H1 (cell line): ENCODE results near the gene OOEP. TPM values are rescaled to one million over a fixed set of nuclear protein-coding genes. Genes with fewer than 3 reads are reported as not detected.
A peak's percentile ranks its signal among the peaks of the same experiment; 100 is the strongest.

ENCODE experiments used
- CTCF ChIA-PET: fragments of 300-600 bp; sonication (Branson Sonifier 250); formaldehyde crosslinking; loops from one replicate; lab custom pipeline; 2021; ENCODE audit not compliant: partially characterized antibody; lab: Charles Lee
- POLR2A ChIA-PET: fragments of 300-600 bp; sonication (Branson Sonifier 250); formaldehyde crosslinking; loops from one replicate; lab custom pipeline; 2021; ENCODE audit warnings: inconsistent platforms; ENCODE audit not compliant: partially characterized antibody; lab: Charles Lee
- DNase-seq, 2 experiments: peaks; one replicate each; pipeline versions ENCODE4 v3.0.0 to v3.0.0-alpha.2; 2010 to 2022; ENCODE audit warnings: low spot score in 2 of 2, low read depth in 1 of 2, mixed read lengths in 1 of 2
- FAIRE-seq: peaks from 2 replicates; lab custom pipeline; 2011; peaks lifted over from hg19 to GRCh38; lab: Jason Lieb, UNC
- H2AFZ ChIP-seq: 2 replicates; pipeline ENCODE4 v1.8.1; 2012; ENCODE audit warnings: low read length, inconsistent platforms
- H2AK5ac ChIP-seq: 2 replicates; pipeline ENCODE4 v1.6.1; 2013; ENCODE audit warnings: low read depth, low read length
- H2BK120ac ChIP-seq: replicated peaks from 2 replicates; pipeline ENCODE3; 2013; ENCODE audit warnings: low read depth, low read length, inconsistent platforms
- H2BK12ac ChIP-seq: 2 replicates; pipeline ENCODE4 v1.6.1; 2013; ENCODE audit warnings: low read depth, low read length
- H2BK15ac ChIP-seq: 2 replicates; pipeline ENCODE4 v1.6.1; 2013; ENCODE audit warnings: low read length
- H2BK20ac ChIP-seq: 2 replicates; pipeline ENCODE4 v1.6.1; 2013; ENCODE audit warnings: low read length
- H2BK5ac ChIP-seq: 2 replicates; pipeline ENCODE4 v1.6.1; 2013; ENCODE audit warnings: low read depth, low read length
- H3K14ac ChIP-seq: 2 replicates; pipeline ENCODE4 v1.6.1; 2013; ENCODE audit warnings: inconsistent platforms; ENCODE audit not compliant: insufficient read length
- H3K18ac ChIP-seq: 2 replicates; pipeline ENCODE4 v1.6.1; 2013; ENCODE audit warnings: low read length; ENCODE audit errors: extremely low read depth
- H3K23ac ChIP-seq: 2 replicates; pipeline ENCODE4 v1.6.1; 2013; ENCODE audit warnings: inconsistent platforms; ENCODE audit not compliant: insufficient read length
- H3K23me2 ChIP-seq: 2 replicates; pipeline ENCODE4 v1.6.1; 2013; ENCODE audit warnings: low read depth, low read length
- H3K27ac ChIP-seq: 2 replicates; pipeline ENCODE4 v1.6.1; 2011; ENCODE audit warnings: low read depth, low read length, inconsistent platforms
- H3K27me3 ChIP-seq, 4 experiments: replicated peaks in 1 of 4; 1 replicate in 1 of 4; 2 replicates in 3 of 4; pipeline versions ENCODE4 v1.6.1 to v1.8.1; 2011 to 2013; ENCODE audit warnings: low read length in 3 of 4, mild to moderate bottlenecking in 3 of 4, inconsistent platforms in 2 of 4, mixed read lengths in 2 of 4, moderate library complexity in 1 of 4; ENCODE audit not compliant: control insufficient read depth in 3 of 4, insufficient read depth in 3 of 4; ENCODE audit errors: extremely low read depth in 1 of 4
- H3K36me3 ChIP-seq, 4 experiments: 2 replicates each; pipeline versions ENCODE4 v1.6.1 to v1.8.1; 2011 to 2013; ENCODE audit warnings: mild to moderate bottlenecking in 4 of 4, low read length in 3 of 4, moderate library complexity in 2 of 4, control low read depth in 1 of 4, inconsistent platforms in 1 of 4; ENCODE audit not compliant: insufficient read depth in 4 of 4, control insufficient read depth in 2 of 4
- H3K4ac ChIP-seq: replicated peaks from 2 replicates; pipeline ENCODE3; 2013; ENCODE audit warnings: low read length, low read depth, mixed read lengths, inconsistent platforms; ENCODE audit not compliant: insufficient read length
- H3K4me1 ChIP-seq, 4 experiments: replicated peaks in 1 of 4; 1 replicate in 1 of 4; 2 replicates in 3 of 4; pipeline versions ENCODE4 v1.6.1 to v1.8.1; 2011 to 2013; ENCODE audit warnings: low read length in 3 of 4, inconsistent platforms in 2 of 4, mixed read lengths in 1 of 4; ENCODE audit not compliant: insufficient read depth in 4 of 4, control insufficient read depth in 3 of 4
- H3K4me2 ChIP-seq, 2 experiments: 2 replicates each; pipeline versions ENCODE4 v1.6.1 to v1.8.1; 2011 to 2013; ENCODE audit warnings: low read depth in 2 of 2, low read length in 2 of 2, control low read depth in 1 of 2, inconsistent platforms in 1 of 2, mild to moderate bottlenecking in 1 of 2; ENCODE audit not compliant: insufficient read depth in 1 of 2
- H3K4me3 ChIP-seq, 4 experiments: fragments of 200-600, 300-600 bp in 1 of 4; sonication (generic), shearing (Covaris generic), sonication (Bioruptor Twin) in 1 of 4; 2 replicates each; pipeline versions ENCODE4 v1.5.1 to v1.8.1; 2011 to 2016; ENCODE audit warnings: low read length in 4 of 4, low read depth in 3 of 4, control low read depth in 2 of 4, inconsistent platforms in 2 of 4, mild to moderate bottlenecking in 2 of 4, mixed read lengths in 1 of 4, moderate library complexity in 1 of 4; ENCODE audit not compliant: insufficient read depth in 2 of 4; ENCODE audit errors: extremely low read depth in 1 of 4
- H3K56ac ChIP-seq: replicated peaks from 2 replicates; pipeline ENCODE3; 2013; ENCODE audit warnings: low read depth, mild to moderate bottlenecking, mixed read lengths, low read length, inconsistent platforms; ENCODE audit not compliant: insufficient read length
- H3K79me1 ChIP-seq: 2 replicates; pipeline ENCODE4 v1.6.1; 2013; ENCODE audit warnings: low read depth, low read length, control low read depth
- H3K79me2 ChIP-seq, 2 experiments: 2 replicates each; pipeline versions ENCODE4 v1.6.1 to v1.8.1; 2012 to 2013; ENCODE audit warnings: low read length in 2 of 2, mild to moderate bottlenecking in 2 of 2, inconsistent platforms in 1 of 2; ENCODE audit not compliant: insufficient read depth in 2 of 2, control insufficient read depth in 1 of 2
- H3K9ac ChIP-seq, 4 experiments: replicated peaks in 1 of 4; 1 replicate in 1 of 4; 2 replicates in 3 of 4; pipeline versions ENCODE4 v1.6.1 to v1.8.1; 2011 to 2013; ENCODE audit warnings: low read depth in 3 of 4, low read length in 3 of 4, control low read depth in 2 of 4, mild to moderate bottlenecking in 2 of 4, moderate library complexity in 2 of 4, inconsistent platforms in 1 of 4; ENCODE audit errors: extremely low read depth in 1 of 4
- H3K9me3 ChIP-seq, 2 experiments: 2 replicates each; pipeline versions ENCODE4 v1.6.1 to v1.8.1; 2012 to 2013; ENCODE audit warnings: mild to moderate bottlenecking in 2 of 2, moderate library complexity in 2 of 2, control low read depth in 1 of 2, inconsistent platforms in 1 of 2, low read depth in 1 of 2, low read length in 1 of 2, mixed read lengths in 1 of 2; ENCODE audit not compliant: insufficient read depth in 2 of 2
- H4K20me1 ChIP-seq, 2 experiments: replicated peaks in 1 of 2; 2 replicates each; pipeline versions ENCODE3 to v1.8.1; 2011 to 2013; ENCODE audit warnings: inconsistent platforms in 2 of 2, low read length in 2 of 2, mild to moderate bottlenecking in 1 of 2; ENCODE audit not compliant: insufficient read depth in 2 of 2, control insufficient read depth in 1 of 2
- H4K5ac ChIP-seq: 2 replicates; pipeline ENCODE4 v1.6.1; 2013; ENCODE audit warnings: low read length, low read depth, mixed read lengths, inconsistent platforms; ENCODE audit not compliant: insufficient read length
- H4K8ac ChIP-seq: 2 replicates; pipeline ENCODE4 v1.8.0; 2013; ENCODE audit warnings: mild to moderate bottlenecking, moderate library complexity, low read length, inconsistent platforms; ENCODE audit not compliant: insufficient read depth; ENCODE audit errors: extremely low read depth
- H4K91ac ChIP-seq: replicated peaks from 2 replicates; pipeline ENCODE3; 2013; ENCODE audit warnings: low read length, mixed read lengths, inconsistent platforms; ENCODE audit not compliant: insufficient read length
- CEBPB ChIP-seq: IDR thresholded peaks from 2 replicates; pipeline ENCODE4 v1.6.1; 2012; ENCODE audit warnings: low read depth, low read length
- CHD1 ChIP-seq: IDR thresholded peaks from 2 replicates; pipeline ENCODE4 v1.6.1; 2012; ENCODE audit warnings: low read depth, low read length, improper control_type of control experiment
- EGR1 ChIP-seq: IDR thresholded peaks from 2 replicates; pipeline ENCODE4 v1.6.1; 2011; ENCODE audit warnings: low read depth, low read length, borderline replicate concordance
- MAFK ChIP-seq: IDR thresholded peaks from 2 replicates; pipeline ENCODE4 v1.6.1; 2012; ENCODE audit warnings: low read depth, mild to moderate bottlenecking, improper control_type of control experiment, low read length
- NANOG ChIP-seq: IDR thresholded peaks from 2 replicates; pipeline ENCODE4 v1.6.1; 2011; ENCODE audit warnings: low read length, low read depth, mild to moderate bottlenecking, inconsistent platforms; ENCODE audit not compliant: insufficient read depth, poor library complexity, severe bottlenecking
- PHF8 ChIP-seq: fragments of 200-600 bp; sonication (generic); conservative IDR thresholded peaks from 2 replicates; pipeline ENCODE4 v1.7.1; 2012; ENCODE audit warnings: low read depth, mild to moderate bottlenecking, inconsistent platforms, low read length, moderate library complexity
- POLR2AphosphoS5 ChIP-seq: IDR thresholded peaks from 2 replicates; pipeline ENCODE4 v1.6.1; 2011; ENCODE audit warnings: low read depth, low read length
- RXRA ChIP-seq: IDR thresholded peaks from 2 replicates; pipeline ENCODE4 v1.6.1; 2011; ENCODE audit warnings: low read depth, mild to moderate bottlenecking, low read length, moderate library complexity; ENCODE audit not compliant: insufficient read depth
- SIRT6 ChIP-seq: IDR thresholded peaks from one replicate; pipeline ENCODE4 v1.7.1; 2012; ENCODE audit warnings: low read length, inconsistent platforms
- SIX5 ChIP-seq: IDR thresholded peaks from 2 replicates; pipeline ENCODE4 v1.6.1; 2011; ENCODE audit warnings: mild to moderate bottlenecking, low read depth, low read length
- SP2 ChIP-seq: IDR thresholded peaks from 2 replicates; pipeline ENCODE4 v1.6.1; 2012; ENCODE audit warnings: mild to moderate bottlenecking, low read length, inconsistent platforms
- TEAD4 ChIP-seq: IDR thresholded peaks from 2 replicates; pipeline ENCODE4 v1.6.1; 2012; ENCODE audit warnings: low read depth, low read length, inconsistent platforms, mixed read lengths
- ZNF274 ChIP-seq: IDR thresholded peaks from 2 replicates; pipeline ENCODE4 v1.7.0; 2012; ENCODE audit warnings: low read length, borderline replicate concordance; ENCODE audit errors: extremely low read depth
- WGBS, 2 experiments: shearing (Covaris generic) in 1 of 2; methylation state at CpG; one replicate each; pipeline versions ENCODE4 v1.1.6 to v1.1.7; 2013 to 2015; ENCODE audit warnings: low lambda C conversion rate in 2 of 2, mixed read lengths in 2 of 2, inconsistent platforms in 1 of 2, low coverage in 1 of 2, missing lambda C conversion rate in 1 of 2; ENCODE audit not compliant: insufficient replicate concordance in 2 of 2, insufficient coverage in 1 of 2, insufficient read length in 1 of 2; ENCODE audit errors: extremely low coverage in 1 of 2, missing lambda C conversion rate in 1 of 2; 5-methylcytosine and 5-hydroxymethylcytosine counted together
- polyA plus RNA-seq, 7 experiments: library from polyadenylated mRNA; depleted of rRNA in 3 of 7; stranded (reverse) in 5 of 7; unstranded in 2 of 7; fragments of >200 nt in 5 of 7; fragments of 200-250 nt in 2 of 7; gene quantifications; 1 replicate in 5 of 7; 2 replicates in 1 of 7; 4 replicates in 1 of 7; pipeline versions ENCODE4 v1.2.1 to v1.2.3, GENCODE V29; 2011 to 2013; ENCODE audit warnings: missing spikeins in 2 of 7, mixed read lengths in 2 of 7
- total RNA-seq: library from RNA; stranded (reverse); fragmentation: NEBNext Ultra II Directional; extraction: Animal tissue kit (Norgen Biotek cat#: 25700); gene quantifications from 2 replicates; pipeline ENCODE4 v1.2.1, GENCODE V29; 2021
- TF ChIP-seq, protein P1 (sequence below): IDR thresholded peaks from 2 replicates; pipeline ENCODE4 v1.6.1; 2012; ENCODE audit warnings: low read length, inconsistent platforms

Gene OOEP
- total and polyA plus RNA-seq, 2 of the 8 experiments (the other 6 are each of a cell fraction or from before 2014, with no cell fraction given) = 0.20 to 0.41 TPM

DNA sequence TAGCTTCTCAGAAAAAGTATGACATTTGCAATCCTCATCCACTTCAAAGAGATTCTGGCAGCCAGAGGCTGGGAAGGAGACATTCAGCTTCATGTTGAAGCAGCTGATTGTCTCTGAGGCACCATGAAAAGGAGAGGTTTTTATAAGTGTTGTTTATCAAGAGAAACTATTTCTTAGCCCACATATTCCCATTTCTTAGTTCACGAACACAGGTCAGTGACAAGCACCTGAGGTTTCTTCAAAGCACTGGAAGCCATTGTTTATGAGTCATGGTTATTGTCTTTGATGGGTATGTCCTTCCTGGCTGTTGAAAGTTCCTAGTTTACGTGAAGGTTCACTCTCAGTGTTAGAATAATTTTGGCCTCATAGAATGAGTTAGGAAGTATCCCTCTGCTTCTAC lies 22.0 kb upstream of the OOEP start:
- Histone ChIP-seq H2BK5ac (no peak overlapping the region), H3K23me2 (0 out of 2 replicates have a peak, but pooled peaks cover 1% of the 10 kb centered on the region), H2BK12ac (no peak overlapping the region), H3K36me3 (no peaks in the 10 kb centered on the region), H3K27me3 (no peaks in the 10 kb centered on the region), H4K20me1 (no peaks in the 10 kb centered on the region), H3K79me1 (no peaks in the 10 kb centered on the region), H3K4me1 (peaks cover 0 to 6% (median 0%) of the 10 kb centered on the region in 4 experiments; a peak in 4 of 7 replicates), H2BK120ac (no peak overlapping the region), H2BK20ac (no peak overlapping the region), H2BK15ac (no peak overlapping the region), H3K9me3 (peaks cover 0 to 5% of the 10 kb centered on the region in 2 experiments; a peak in 1 of 4 replicates), H3K4ac (no peak overlapping the region), H3K14ac (no peak overlapping the region), H3K4me2 (no peak overlapping the region), H3K27ac (no peak overlapping the region), H3K9ac (no peak overlapping the region), H4K5ac (no peak overlapping the region), H4K8ac (no peak overlapping the region), H3K23ac (no peak overlapping the region), H3K79me2 (no peaks in the 10 kb centered on the region), H3K4me3 (no peak overlapping the region), H4K91ac (no peak overlapping the region), H3K18ac (0 out of 2 replicates have a peak overlapping the region, but pooled peaks have one; percentile 20), H3K56ac (no peak overlapping the region), H2AFZ (no peak overlapping the region), H2AK5ac (no peak overlapping the region)
- TF ChIP-seq SP2 (no peak), SIRT6 (no peak), CEBPB (no peak), POLR2AphosphoS5 (no peak), TEAD4 (no peak), SIX5 (no peak), RXRA (no peak), EGR1 (no peak), MAFK (no peak), PHF8 (no peak), CHD1 (no peak), ZNF274 (no peak), NANOG (no peak)
- TF ChIP-seq, protein P1, sequence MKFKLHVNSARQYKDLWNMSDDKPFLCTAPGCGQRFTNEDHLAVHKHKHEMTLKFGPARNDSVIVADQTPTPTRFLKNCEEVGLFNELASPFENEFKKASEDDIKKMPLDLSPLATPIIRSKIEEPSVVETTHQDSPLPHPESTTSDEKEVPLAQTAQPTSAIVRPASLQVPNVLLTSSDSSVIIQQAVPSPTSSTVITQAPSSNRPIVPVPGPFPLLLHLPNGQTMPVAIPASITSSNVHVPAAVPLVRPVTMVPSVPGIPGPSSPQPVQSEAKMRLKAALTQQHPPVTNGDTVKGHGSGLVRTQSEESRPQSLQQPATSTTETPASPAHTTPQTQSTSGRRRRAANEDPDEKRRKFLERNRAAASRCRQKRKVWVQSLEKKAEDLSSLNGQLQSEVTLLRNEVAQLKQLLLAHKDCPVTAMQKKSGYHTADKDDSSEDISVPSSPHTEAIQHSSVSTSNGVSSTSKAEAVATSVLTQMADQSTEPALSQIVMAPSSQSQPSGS = no peak
- FAIRE-seq (no peak), DNase-seq (no peak)
- 90% methylated on average over 2 of the region's 2 CpGs; no CpG with 5 or more reads in 1 of the 2 experiments for WGBS, 2 experiments
- POLR2A ChIA-PET = no interaction called here
- CTCF ChIA-PET = interaction anchor here (0.8 kb wide), 1 partner anchor 106 kb away, joined by 3 read pairs; no protein-coding TSS in a partner anchor
